HG03025 (cell line): ENCODE measurements around the gene TGFA.
A peak's percentile ranks its signal among the peaks of the same experiment; 100 is the strongest.

Experiments
- ATAC-seq: cut with Tn5 transposase; IDR thresholded peaks from one replicate; pipeline ENCODE4 v1.9.1; 2021; ENCODE audit warnings: mild to moderate bottlenecking, moderate library complexity; ENCODE audit not compliant: unreplicated experiment, low FRiP score

The TGFA gene

DNA sequence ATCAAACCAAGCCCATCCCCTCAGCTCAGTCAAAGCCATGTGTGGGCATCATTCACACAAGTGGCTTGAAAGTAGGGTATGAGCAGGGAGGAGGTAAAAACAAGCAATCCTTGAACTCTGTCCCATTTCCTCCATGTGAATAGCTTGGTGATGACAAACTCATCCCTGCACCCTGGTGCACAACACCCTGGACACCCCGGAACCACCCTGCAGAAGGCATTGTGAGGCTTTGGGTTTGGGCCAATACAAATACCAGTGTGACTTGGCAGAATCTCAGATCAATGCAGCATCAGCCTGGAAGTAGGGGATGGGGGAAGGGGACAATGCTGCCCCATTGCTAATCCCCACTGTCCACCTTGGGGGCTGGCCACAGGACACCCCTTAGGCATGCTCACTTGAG is 28.6 kb downstream of the TGFA start:
- ATAC-seq, result no peak

DNA sequence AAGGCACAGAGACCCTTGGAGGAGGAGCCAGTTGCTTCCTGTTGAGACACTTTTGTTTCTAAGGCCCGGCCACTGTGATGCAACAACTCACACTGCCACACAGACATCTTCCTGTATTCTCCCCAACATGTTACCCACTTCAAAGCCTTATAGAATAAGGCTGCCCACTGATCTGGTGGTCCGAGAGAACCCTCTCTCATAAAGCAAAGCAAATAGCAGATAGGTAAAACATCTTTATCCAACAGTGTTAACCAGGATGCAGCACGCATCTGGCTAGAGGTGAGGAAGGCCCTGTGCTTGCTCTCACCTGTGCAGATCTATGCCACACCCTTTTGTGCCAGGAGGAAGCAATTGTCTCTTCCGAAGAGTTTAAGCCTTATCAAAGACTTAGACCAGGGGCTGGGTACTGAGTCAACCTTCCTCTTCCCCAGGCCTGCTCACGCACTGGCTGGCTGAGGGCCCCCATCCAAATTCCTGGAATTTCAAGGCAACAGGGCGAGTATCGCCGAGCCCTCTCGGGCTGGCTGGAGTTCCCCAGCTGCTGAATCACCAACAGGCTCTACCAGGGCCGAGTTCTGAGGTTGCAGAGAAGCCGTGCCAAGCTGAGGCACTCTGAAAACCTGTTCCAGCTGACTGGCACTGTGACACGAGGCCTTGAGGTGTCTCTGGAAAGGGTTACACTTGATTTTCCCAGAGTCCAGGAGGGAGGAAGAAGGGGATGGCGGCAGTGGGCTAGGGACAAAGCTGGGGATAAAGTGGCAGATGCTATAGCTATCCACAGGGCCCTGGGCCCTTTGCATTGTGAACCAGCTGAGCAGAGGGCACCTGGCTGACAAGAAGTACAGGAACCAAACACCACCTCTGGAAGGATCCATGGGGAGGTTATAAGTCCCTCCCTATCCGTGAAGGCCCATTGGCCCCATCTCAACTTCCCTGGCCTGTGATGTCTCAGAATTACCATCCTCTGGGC is 29.3 kb downstream of the TGFA start:
- no peak for ATAC-seq

DNA sequence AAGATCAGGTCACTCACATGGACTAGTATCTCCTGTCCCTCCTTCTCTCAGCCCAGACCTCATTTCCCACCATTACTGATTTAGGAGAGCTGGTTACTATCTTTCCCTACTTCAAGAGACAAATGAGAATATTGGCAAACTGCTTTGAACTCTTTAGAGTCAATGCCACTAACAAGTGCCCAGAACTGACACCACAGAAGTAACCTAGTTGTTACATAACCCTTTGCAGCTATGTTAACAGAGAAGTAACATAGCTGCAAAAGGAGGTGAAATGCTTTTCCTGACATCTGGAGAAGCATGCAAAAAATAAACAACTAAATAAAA is 30.0 kb downstream of the TGFA start:
- ATAC-seq, result no peak

DNA sequence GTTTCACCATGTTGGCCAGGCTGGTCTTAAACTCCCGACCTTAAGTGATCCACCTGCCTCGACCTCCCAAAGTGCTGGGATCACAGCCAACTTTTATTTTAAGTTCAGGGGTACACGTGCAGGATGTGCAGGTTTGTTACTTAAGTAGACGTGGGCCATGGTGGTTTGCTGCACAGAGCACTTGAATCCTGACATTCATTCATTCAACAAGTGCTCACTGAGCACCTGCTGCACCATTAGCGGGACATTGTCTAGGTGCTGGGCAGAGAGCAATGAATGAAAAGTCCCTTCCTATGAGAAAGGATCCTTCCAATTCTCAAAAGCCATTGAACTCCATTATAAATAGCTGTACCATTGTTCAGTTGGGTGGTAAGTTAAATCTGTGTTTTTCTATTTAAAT is 31.0 kb downstream of the TGFA start:
- ATAC-seq, result no peak

DNA sequence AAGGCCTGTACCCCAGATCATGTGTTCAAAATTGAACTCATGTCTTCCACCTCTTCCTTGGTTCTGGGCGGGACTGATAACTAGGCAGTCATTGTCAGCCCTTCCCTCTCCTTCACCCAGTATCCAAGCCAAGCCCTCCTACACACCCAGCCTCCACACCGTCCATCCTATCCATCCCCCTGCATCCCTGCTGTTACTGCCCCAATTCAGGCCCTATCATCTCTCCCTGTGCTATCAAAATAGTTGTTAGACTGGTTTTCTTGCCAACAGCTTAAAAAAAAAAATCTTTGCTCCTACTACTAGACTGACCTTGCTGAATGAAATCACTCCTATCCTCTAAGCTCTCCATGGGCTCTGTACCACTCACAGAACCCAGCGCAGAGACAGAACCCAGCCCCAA is 32.8 kb downstream of the TGFA start:
- no peak for ATAC-seq

DNA sequence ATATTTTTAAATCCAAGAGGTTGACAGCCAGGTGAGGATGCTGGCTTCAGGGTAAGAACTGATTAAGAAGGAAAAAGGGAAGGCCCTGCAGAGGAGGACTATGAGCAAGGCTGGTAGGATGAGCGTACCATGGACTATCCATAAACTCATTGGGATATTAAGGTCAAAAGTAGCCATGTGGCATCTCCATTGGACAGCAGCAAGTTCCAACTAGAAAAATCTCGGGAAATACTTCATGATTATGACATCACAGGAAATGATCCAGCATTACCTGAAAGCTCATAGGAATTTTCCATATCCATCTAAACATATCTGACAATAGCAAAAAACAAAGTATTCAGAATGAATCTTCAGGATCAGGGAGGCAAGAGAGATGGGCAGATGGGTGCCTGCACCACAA is 34.2 kb downstream of the TGFA start:
- no peak for ATAC-seq

DNA sequence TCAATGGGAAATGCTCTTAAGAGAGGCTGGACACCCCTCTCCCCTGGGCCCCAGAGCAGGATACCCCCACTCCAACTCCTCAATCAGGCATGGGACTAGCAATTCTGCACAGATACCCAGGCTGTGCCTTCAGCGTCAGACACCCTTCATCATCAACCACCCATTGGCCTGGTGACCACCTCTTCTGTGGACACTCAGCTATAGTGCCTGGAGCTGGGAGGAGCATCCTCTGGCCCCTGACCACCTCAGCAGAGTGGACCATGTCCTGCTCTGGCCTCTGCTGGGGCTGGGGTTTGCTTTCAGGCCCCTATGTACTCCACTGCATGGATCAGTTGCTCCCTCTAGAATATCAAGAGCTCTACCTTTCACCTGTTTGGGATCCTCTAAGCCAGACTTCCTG is 35.1 kb downstream of the TGFA start:
- no peak for ATAC-seq

DNA sequence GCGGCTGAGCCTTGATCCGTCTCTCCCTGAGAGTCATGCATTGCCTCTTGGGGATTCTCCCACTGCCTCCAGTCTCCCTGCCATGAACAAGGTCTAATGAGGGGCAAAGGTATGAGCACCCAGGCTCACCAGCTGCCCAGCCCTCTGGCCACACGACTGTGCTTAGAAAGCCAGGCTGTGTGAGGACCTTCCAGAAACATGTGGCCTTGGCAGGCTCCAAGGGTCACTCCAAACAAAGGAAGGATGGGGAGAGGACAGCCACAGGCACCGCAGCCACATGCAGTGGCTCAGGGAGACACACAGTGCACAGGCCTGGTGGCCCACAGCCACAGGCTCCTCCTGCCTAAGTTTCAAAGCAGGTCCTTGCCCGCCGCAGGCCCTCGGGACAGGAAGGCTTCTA is 35.8 kb downstream of the TGFA start:
- no peak for ATAC-seq

DNA sequence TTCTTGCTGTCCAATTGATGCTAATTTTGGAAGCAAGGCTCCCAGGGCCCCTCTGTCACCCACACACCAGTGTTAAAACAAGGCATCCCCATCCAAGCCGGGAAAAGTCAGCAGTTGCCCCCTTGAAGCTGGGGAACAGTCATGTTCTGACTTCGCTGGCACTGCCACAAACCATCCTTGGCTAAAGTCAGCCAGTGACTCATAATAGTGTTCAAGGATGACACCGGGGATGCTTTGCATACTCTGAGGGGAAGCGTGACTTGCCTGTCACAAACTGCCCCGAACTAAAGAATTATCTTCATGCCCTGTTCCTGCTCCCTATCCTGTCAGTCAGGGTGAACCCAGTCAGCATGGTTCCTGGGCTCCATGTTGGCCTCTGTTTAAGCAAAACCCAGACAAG is 37.0 kb downstream of the TGFA start:
- ATAC-seq, result peak; percentile 78

DNA sequence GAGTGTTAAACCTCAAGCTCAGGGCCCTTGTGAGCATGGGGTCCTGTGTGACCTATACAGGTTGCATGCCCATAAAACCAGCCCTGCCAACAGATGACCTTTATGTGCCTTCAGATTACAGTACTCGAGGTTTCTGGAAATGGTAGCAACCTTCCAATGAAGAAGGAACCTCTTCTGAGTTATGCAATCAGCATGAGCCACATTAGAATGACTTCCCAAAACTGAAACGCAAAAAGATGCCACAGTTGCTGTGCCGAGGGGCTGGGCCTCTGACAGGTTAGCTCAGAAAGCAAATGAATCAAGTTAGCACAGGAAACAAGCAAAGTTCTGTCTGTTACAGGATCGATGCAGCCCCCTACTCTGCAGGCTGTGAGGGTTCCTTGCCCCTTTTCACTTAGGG is 37.7 kb downstream of the TGFA start:
- ATAC-seq, result no peak

DNA sequence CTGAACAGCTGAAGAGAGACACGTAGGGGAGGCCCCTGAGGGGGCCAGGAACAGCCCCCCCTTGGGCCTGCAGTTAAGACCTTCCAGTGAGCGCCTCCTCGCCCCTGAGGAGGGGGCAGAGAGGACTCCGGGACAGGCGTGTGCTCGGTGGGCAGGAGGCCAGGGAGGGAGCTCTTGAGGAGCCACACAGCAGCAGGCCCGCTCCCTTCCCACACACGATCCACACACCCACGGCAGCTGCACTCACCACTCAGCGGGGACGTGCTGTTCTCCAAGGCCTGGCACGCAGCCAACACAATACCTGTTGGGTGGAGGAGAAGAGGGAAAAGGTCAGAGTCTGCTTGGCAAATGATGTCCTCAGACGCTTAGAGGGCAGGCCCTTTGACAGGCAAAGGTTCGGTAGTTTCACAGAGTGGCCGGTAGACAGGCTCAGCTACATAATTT is 39.0 kb downstream of the TGFA start:
- no peak for ATAC-seq

DNA sequence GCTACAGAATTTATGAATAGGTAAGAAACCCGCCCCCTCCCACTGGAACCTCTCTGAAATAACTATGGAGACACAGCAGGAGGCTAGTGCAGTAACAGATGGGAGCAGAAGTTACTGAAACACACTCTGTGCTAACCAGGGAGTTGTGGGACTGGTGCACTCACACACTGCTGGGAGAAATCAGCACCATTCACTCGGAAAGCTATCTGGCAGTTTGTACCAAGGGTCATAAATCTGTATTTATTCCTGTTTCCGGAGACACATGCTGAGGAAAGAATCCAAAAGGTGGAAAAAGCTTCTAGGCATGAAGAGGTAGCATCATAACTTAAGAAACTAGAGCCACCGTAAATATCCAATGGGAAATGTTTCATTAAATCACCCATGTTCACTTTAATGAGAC is 39.9 kb downstream of the TGFA start:
- ATAC-seq, result no peak

DNA sequence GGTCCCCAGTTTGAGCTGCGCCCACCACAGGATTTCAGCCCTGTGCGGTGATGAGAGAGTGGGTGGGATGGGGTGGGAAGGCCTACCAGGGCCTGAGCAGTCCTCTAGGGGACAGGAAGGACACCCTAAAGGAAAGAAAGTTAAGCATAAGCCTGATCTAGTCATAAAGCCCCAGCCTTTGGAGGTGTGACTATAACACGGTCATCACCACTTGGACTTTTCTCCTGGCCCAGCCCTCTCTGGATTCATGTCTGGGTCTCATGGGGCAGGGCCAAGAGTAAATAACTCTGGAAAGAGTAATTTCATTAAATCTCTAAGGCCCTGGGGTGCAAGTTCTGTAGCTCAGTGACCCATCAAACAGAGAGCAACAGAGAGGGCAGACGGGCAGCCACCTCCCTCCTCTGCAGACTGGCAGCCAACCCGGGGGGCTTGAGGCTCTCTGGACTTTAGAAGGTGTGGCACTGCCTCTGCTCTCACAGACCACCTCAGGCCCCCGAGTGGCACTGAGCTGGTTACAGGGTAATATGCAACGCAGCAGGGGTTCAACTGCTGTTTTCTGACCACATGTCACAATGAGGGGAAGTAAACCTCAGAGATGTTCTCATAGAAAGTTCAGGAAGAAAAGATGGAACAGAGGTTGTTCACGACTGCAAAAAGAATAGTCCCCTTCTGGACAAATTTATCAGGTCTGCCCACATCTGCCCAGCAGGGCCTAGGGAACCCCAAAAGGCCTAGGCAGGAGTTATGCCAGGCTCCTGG is 41.5 kb downstream of the TGFA start:
- ATAC-seq, result no peak

DNA sequence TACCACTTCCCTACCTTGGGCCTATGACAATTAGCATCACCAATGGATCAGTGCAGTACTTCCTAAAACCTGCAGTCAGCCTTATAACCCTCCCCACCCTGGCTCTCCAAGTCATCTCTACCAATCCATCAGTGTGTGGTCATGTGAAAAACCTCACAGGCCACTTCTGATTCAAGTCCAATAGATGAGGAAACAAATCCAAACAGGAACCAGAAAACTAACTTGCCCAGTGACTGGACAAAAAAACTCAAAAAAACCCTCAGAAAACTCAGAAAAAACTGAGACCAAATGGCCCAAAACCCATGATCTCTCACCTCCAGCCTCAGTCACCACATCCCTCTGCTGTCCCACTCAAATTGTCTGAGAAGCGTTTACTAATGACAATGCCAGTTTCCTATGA is 43.3 kb downstream of the TGFA start:
- ATAC-seq, result no peak

DNA sequence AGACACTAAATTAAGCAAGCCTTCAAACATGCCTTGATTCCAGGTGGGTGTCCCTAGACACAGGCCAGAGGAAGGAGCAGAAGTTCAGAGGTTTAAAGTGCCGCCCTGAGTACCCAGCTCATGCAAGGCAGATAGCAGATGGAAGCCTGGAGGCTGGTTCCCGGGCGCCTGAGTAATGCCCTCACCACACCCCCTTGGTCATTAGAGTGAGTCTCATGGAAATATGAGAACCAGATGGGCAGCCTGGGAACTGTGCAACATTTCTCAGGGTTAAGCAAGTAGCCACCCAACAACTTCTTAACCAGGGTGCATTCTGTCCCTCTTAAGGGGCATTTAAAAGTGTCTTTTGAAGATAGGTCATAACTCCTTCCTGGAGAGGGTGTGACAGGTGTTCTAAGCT is 44.1 kb downstream of the TGFA start:
- ATAC-seq, result no peak

DNA sequence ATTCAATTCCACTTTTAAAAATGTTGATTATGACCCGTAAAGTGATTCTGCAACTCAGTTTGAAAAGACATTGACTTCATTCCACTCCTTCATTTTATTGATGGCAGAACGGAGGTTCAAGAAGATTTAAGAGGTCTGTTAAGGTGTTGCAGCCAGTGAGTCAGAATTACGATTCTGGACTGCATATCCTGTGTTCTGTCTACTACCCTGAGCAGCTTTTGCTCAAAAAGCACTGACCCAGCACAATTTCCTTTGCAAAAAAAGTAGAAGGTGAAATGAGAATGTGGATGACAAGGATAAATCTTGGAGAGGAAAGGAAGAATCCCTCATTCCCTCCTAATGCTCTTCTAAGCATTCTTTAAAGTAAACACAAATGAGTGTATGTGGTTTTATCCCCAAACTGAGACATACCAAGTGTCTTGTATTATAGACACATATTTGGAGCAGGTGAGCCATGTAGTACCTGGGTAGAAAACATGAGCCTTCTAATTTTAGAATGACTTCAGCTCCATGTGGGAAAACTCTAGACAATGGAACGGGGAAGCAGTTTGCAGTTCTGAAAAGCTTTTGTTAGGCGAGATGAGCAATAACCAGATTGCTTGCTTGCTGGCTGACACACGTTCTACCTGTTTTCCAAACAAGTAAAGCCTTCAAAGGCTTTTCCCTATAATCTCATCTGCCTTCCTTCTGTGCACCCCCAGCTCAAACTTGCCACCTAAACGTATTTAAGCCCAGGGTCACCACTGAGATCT is 44.7 kb downstream of the TGFA start:
- ATAC-seq, result no peak

DNA sequence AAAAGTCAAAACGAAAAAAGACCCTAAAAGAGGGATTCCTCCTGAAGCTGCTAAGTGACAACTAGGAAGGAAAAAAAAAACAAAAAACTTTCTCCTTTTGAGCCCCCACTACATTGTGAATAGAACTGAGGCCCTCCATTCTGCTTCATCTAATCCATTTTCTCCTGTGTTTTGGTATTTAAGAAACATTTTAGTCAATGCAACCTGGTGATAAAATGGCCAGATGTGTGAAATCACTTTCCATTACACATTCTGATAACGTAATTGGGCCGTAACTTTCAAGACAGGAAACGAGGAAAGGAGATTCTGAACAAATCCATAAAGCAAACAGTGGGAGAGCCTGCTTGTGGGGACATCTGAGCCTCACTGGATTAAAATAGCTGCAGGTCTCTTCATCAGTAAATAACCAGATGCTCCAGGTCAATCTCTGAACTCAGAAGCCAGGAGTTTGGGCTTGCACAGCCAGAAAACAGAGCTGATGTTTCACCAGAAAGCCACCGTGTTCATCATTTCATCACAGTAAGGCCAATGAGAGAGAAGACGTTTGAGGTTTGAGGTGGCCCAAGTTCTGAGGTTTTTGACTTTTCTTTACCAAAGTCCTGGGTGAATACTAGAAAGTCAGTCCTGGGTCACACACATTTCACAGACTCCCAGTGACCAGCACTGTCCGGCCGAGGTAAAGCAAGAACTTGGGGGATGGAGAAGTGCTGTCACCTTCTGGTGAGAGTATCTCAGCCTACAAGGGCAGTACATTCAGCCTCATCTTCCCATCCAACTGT is 47.8 kb downstream of the TGFA start:
- ATAC-seq, result no peak

DNA sequence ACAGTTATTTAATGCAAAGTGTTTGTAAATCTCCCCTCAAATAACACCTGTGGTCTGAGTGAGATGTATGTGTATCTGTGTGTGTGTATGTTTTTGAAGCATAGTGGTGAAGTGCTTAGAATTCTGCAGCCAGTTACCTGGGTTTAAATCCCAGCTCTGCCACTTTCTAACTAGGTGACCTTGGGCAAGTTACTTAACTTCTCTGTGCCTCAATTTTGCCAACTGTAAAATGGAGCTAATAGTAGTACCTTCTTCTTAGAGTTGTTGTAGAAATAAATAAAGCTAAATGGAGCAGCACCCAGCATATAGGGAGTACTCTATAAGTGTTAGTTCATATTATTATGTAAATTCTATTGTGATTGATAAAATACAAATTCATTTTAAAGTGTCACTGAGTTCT is 48.9 kb downstream of the TGFA start:
- no peak for ATAC-seq

DNA sequence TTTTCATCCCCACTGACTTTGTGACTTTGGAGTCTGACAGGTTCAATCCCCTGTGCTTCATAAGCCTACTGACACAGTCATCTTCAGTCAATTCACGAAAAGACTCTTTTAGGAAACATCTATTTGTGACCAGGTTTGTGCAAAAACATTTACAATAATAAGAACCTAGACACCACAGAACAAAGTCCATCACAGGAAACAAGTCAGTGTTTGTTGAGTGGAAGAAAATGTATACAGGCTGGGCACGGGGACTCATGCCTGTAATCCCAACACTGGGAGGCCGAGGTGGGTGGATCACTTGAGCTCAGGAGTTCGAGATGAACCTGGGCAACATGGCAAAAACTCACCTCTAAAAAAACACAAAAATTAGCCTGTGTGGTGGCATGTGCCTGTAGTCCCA is 49.7 kb downstream of the TGFA start:
- ATAC-seq, result no peak

DNA sequence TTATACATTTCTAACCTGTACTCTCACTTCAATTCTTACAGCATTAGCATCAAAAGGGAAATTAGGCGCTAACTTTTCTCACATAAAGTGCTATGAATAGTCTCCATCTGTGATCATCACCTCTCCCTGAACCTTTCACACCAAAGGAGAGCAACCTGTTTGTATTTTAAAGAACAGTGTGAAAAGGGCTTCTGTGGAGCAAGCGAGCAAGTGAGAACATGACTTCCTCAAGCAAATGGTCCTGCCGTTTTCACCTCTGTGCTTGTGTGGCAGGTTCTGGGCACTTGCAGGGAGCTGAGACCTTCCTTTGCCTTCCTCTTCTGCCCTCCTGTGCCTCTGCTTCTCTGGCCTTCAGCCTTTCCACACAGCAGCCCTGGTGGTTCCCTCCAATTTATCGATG is 51.9 kb downstream of the TGFA start:
- no peak for ATAC-seq
